KMS-11 (cell line): ENCODE results near the gene RAB5B.
"Not testable (repeated sequence)": the region's sequence is repeated elsewhere in the genome, so short reads cannot be mapped to it uniquely, and the experiment has no call there.

Experiments used
- H2AFZ ChIP-seq: fragments of 200-600 bp; sonication (generic); 2 replicates; pipeline ENCODE4 v1.6.1; 2016; ENCODE audit warnings: antibody characterized with exemption, mixed run types, low read depth
- H3K27ac ChIP-seq: fragments of 200-600 bp; sonication (generic); 2 replicates; pipeline ENCODE4 v1.6.1; 2016; ENCODE audit warnings: mild to moderate bottlenecking, mixed run types
- H3K27me3 ChIP-seq: fragments of 200-600 bp; sonication (generic); 2 replicates; pipeline ENCODE4 v1.6.1; 2017; ENCODE audit warnings: mild to moderate bottlenecking, low read depth, mixed run types, moderate library complexity; ENCODE audit not compliant: insufficient read depth
- H3K36me3 ChIP-seq: fragments of 200-600 bp; sonication (generic); 2 replicates; pipeline ENCODE4 v1.6.1; 2017; ENCODE audit warnings: mild to moderate bottlenecking, mixed run types; ENCODE audit not compliant: insufficient read depth
- H3K4me1 ChIP-seq: fragments of 200-600 bp; sonication (generic); 2 replicates; pipeline ENCODE4 v1.6.1; 2016; ENCODE audit warnings: mild to moderate bottlenecking, low read depth, mixed run types; ENCODE audit not compliant: poor library complexity, severe bottlenecking
- H3K4me2 ChIP-seq: fragments of 200-600 bp; sonication (generic); 2 replicates; pipeline ENCODE4 v1.7.0; 2016; ENCODE audit warnings: mild to moderate bottlenecking, mixed run types
- H3K4me3 ChIP-seq: fragments of 200-600 bp; sonication (generic); IDR thresholded peaks from 2 replicates; pipeline ENCODE4 v1.6.1; 2017; ENCODE audit warnings: low read depth, low read length, mixed read lengths; ENCODE audit not compliant: insufficient read depth
- H3K79me2 ChIP-seq: fragments of 200-600 bp; sonication (generic); 2 replicates; pipeline ENCODE4 v1.6.1; 2016; ENCODE audit warnings: low read depth, mixed run types; ENCODE audit not compliant: insufficient read depth
- H3K9ac ChIP-seq: fragments of 200-600 bp; sonication (generic); 2 replicates; pipeline ENCODE4 v1.6.1; 2016; ENCODE audit warnings: mild to moderate bottlenecking, mixed run types
- H4K20me1 ChIP-seq: fragments of 200-600 bp; sonication (generic); 2 replicates; pipeline ENCODE4 v1.6.1; 2016; ENCODE audit warnings: mild to moderate bottlenecking, mixed run types; ENCODE audit not compliant: insufficient read depth
- CTCF ChIP-seq: fragments of 200-600 bp; sonication (generic); conservative IDR thresholded peaks from 2 replicates; pipeline ENCODE4 v1.6.1; 2017; ENCODE audit warnings: low read depth, mild to moderate bottlenecking, antibody characterized with exemption, low read length, moderate library complexity, mixed read lengths

RAB5B gene

DNA sequence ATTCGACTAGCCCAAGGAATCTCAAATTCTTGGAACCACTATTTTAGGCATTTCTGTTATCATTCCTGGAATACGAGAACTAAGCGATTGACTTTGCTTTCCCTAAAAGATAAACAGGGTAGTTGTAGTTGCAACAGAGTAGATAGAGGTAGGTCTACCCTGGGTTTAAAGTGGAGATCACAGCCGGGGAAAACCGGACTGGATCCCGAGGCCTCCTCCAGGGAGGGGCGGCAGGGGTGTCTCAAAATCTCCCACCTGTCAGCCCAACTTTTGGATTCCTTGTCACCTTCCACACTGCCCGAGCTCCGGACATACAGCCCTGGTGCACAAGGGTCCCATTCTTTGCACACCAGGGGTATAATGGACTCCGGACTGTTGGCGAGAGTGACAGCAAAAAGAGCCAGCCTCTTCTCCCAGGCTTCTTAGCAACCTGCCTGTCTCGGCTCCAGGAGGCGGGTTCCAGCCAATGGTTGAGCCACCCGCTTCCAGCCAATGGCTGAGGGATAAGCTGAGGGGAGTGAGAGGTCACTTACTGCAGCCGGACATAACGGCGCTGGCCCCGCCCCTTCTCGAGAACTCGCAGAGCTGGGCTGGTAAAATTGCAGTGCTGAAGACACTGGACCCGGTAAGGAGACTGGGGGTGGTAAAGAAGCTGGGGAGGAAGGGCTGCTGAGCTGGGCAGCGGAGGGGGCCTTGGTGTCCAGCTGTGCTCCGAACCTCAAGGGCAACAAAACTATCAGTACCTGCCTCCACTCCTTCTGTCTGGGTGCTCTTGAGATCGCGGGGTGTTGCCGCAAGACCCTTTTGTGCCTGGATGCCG is 23.0 kb downstream of the RAB5B start, which contains the start of gene SUOX:
Gene SUOX (plus strand): TSS at position 562 of the 820 bp plus-strand sequence. CDS start 4,946 bp downstream, outside the sequence.
- TF ChIP-seq CTCF: no peak
- Histone ChIP-seq H3K9ac (peak within 1 kb of the TSS; percentile 8; the same call in 1 of the 2 replicates), H3K79me2 (no peaks in the 10 kb centered on the region), H3K36me3 (peaks cover 5% of the 10 kb centered on the region; the same call in 1 of the 2 replicates), H3K4me2 (peak within 1 kb of the TSS; percentile 77), H3K27ac (peak within 1 kb of the TSS; percentile 0; the same call in 1 of the 2 replicates), H3K4me1 (peaks cover 8% of the 10 kb centered on the region), H3K4me3 (peak within 1 kb of the TSS; percentile 94), H3K27me3 (no peaks in the 10 kb centered on the region), H2AFZ (peak within 1 kb of the TSS; percentile 65), H4K20me1 (no peaks in the 10 kb centered on the region)

DNA sequence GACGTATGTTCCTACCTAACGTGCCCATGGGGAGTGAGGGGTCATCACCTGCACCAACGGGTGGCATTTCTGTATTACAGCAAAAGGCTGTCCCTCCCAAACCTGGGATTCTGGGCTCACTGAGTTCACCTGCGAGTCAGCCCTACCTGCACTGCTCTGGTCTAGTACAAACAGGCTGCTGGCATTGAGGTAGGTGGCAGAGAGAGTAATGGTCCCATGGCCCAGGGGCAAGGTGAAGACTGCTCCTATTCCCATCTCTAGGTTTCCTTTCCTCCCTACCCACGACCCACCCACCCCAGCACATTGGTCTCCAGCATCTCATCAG is 23.6 kb downstream of the RAB5B start:
- peak overlapping the region; percentile 65 for H2AFZ ChIP-seq
- H3K4me1 ChIP-seq: peaks cover 8% of the 10 kb centered on the region
- no peak for TF ChIP-seq CTCF
- peak overlapping the region; percentile 61 for H3K4me3 ChIP-seq
- H3K4me2 ChIP-seq: peak overlapping the region; percentile 77
- H3K36me3 ChIP-seq: no peaks in the 10 kb centered on the region
- H3K79me2 ChIP-seq: no peaks in the 10 kb centered on the region
- no peaks in the 10 kb centered on the region for H4K20me1 ChIP-seq
- peak overlapping the region; percentile 8; the same call in 1 of the 2 replicates for H3K9ac ChIP-seq
- H3K27ac ChIP-seq: no peak overlapping the region
- no peaks in the 10 kb centered on the region for H3K27me3 ChIP-seq

GRCh38 chr12:55999522-55999921 is 25.6 kb downstream of the RAB5B start:
- H2AFZ ChIP-seq, H3K36me3 ChIP-seq, H3K4me1 ChIP-seq, H3K79me2 ChIP-seq, H3K27me3 ChIP-seq, H4K20me1 ChIP-seq, H3K27ac ChIP-seq, H3K4me2 ChIP-seq, H3K9ac ChIP-seq, H3K4me3 ChIP-seq: not testable (repeated sequence)

DNA sequence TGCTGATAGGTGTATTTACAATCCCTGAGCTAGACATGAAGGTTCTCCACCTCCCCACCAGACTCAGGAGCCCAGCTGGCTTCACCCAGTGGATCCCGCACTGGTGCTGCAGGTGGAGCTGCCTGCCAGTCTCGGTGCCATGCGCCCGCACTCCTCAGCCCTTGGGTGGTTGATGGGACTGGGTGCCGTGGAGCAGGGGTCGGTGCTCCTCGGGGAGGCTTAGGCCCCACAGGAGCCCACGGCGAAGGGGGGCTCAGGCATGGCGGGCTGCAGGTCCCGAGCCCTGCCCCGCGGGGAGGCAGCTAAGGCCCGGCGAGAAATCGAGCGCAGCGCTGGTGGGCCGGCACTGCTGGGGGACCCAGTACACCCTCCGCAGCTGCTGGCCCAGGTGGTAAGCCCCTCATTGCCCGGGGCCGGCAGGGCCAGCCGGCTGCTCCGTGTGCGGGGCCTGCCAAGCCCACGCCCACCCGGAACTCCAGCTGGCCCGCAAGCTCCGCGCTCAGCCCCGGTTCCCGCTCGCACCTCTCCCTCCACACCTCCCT is 26.2 kb downstream of the RAB5B start:
- not testable (repeated sequence) for H4K20me1 ChIP-seq, H3K4me2 ChIP-seq, H2AFZ ChIP-seq, H3K4me1 ChIP-seq, H3K27me3 ChIP-seq, H3K79me2 ChIP-seq, H3K36me3 ChIP-seq, H3K27ac ChIP-seq, H3K4me3 ChIP-seq, H3K9ac ChIP-seq

GRCh38 chr12:56001487-56002100 is 27.7 kb downstream of the RAB5B start:
- Histone ChIP-seq H2AFZ (no peak overlapping the region), H4K20me1 (no peaks in the 10 kb centered on the region), H3K4me2 (no peak overlapping the region), H3K79me2 (no peaks in the 10 kb centered on the region), H3K36me3 (no peaks in the 10 kb centered on the region), H3K27me3 (no peaks in the 10 kb centered on the region), H3K27ac (no peak overlapping the region), H3K4me1 (peaks cover 4% of the 10 kb centered on the region), H3K4me3 (no peak overlapping the region), H3K9ac (no peak overlapping the region)
- TF ChIP-seq CTCF: no peak

- not testable (repeated sequence) for H2AFZ ChIP-seq, H3K79me2 ChIP-seq, H3K36me3 ChIP-seq, H3K27ac ChIP-seq, H3K27me3 ChIP-seq, H3K4me1 ChIP-seq, H3K9ac ChIP-seq, H3K4me3 ChIP-seq, H4K20me1 ChIP-seq, H3K4me2 ChIP-seq
Observed at GRCh38 chr12:56003376-56003775, 29.5 kb downstream of the RAB5B start.
